ENCODE results near the gene MYOM1.

GRCh38 chr18:3216987-3217386, 2.8 kb downstream of the MYOM1 start:
- TF ChIP-seq, protein P1, sequence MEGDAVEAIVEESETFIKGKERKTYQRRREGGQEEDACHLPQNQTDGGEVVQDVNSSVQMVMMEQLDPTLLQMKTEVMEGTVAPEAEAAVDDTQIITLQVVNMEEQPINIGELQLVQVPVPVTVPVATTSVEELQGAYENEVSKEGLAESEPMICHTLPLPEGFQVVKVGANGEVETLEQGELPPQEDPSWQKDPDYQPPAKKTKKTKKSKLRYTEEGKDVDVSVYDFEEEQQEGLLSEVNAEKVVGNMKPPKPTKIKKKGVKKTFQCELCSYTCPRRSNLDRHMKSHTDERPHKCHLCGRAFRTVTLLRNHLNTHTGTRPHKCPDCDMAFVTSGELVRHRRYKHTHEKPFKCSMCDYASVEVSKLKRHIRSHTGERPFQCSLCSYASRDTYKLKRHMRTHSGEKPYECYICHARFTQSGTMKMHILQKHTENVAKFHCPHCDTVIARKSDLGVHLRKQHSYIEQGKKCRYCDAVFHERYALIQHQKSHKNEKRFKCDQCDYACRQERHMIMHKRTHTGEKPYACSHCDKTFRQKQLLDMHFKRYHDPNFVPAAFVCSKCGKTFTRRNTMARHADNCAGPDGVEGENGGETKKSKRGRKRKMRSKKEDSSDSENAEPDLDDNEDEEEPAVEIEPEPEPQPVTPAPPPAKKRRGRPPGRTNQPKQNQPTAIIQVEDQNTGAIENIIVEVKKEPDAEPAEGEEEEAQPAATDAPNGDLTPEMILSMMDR (IDR thresholded peaks at IDR 0.05) = no peak
- no peak for TF ChIP-seq POLR2A (IDR thresholded peaks at IDR 0.05)

Measured in thyroid gland (tissue), 4 donors.